Measurements from ENCODE around the gene YTHDF1. TPM values are rescaled to one million over a fixed set of nuclear protein-coding genes. Genes with fewer than 3 reads are reported as not detected.
"Not testable (repeated sequence)": the region's sequence is repeated elsewhere in the genome, so short reads cannot be mapped to it uniquely, and the experiment has no call there.

Gene YTHDF1
- total and polyA plus RNA-seq, 2 experiments from 2014 or later: 29.5 to 40.0 TPM

GRCh38 chr20:63253065-63253437 is 37.1 kb upstream of the YTHDF1 start:
- H3K9me3 ChIP-seq (ENCODE audit: low read depth): no peaks in the 10 kb centered on the region
- no peak overlapping the region for H3K27ac ChIP-seq
- TF ChIP-seq, protein P1, sequence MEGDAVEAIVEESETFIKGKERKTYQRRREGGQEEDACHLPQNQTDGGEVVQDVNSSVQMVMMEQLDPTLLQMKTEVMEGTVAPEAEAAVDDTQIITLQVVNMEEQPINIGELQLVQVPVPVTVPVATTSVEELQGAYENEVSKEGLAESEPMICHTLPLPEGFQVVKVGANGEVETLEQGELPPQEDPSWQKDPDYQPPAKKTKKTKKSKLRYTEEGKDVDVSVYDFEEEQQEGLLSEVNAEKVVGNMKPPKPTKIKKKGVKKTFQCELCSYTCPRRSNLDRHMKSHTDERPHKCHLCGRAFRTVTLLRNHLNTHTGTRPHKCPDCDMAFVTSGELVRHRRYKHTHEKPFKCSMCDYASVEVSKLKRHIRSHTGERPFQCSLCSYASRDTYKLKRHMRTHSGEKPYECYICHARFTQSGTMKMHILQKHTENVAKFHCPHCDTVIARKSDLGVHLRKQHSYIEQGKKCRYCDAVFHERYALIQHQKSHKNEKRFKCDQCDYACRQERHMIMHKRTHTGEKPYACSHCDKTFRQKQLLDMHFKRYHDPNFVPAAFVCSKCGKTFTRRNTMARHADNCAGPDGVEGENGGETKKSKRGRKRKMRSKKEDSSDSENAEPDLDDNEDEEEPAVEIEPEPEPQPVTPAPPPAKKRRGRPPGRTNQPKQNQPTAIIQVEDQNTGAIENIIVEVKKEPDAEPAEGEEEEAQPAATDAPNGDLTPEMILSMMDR (IDR thresholded peaks at IDR 0.05; ENCODE audit: low read depth, low read length): no peak
- H3K4me3 ChIP-seq: no peak overlapping the region
- H3K4me1 ChIP-seq (ENCODE audit: low read depth): no peaks in the 10 kb centered on the region
- DNase-seq (ENCODE audit: low read depth in 1 of 2, low spot score in 1 of 2): no peak
- peaks cover 75% of the 10 kb centered on the region for H3K27me3 ChIP-seq
- no peaks in the 10 kb centered on the region for H3K36me3 ChIP-seq

DNA sequence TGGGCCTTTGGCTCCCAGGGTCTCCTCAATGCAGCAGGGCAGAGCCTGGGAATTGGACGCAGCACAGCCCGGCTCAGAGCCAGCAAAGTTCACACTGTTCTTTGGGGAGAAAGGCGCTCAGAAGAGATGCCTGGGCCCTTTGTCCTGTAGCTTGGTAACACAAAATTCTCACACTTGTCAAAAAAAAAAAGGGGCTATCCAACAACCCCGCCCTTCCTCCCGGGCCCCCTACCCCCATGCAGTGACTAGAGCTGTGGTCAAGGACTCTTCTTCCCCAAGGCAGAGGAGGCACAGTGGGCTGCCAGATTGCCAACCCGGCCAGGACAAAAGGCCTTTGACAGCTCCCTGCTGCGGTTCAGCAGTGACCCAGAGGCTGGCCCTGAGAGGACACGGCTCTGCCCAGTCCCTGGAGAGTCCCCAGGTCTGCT is 36.4 kb upstream of the YTHDF1 start:
- TF ChIP-seq, protein P1 (IDR thresholded peaks at IDR 0.05; ENCODE audit: low read depth, low read length): no peak
- Histone ChIP-seq H3K4me1 (ENCODE audit: low read depth) (no peaks in the 10 kb centered on the region), H3K9me3 (ENCODE audit: low read depth) (no peaks in the 10 kb centered on the region), H3K27me3 (peaks cover 76% of the 10 kb centered on the region), H3K4me3 (no peak overlapping the region), H3K36me3 (no peaks in the 10 kb centered on the region), H3K27ac (no peak overlapping the region)
- no peak for DNase-seq (ENCODE audit: low read depth in 1 of 2, low spot score in 1 of 2)

- TF ChIP-seq, protein P1 (IDR thresholded peaks at IDR 0.05; ENCODE audit: low read depth, low read length): peak; percentile 11
- not testable (repeated sequence) for H3K9me3 ChIP-seq (ENCODE audit: low read depth); H3K4me3 ChIP-seq; DNase-seq (ENCODE audit: low read depth in 1 of 2, low spot score in 1 of 2); H3K27ac ChIP-seq; H3K36me3 ChIP-seq; H3K4me1 ChIP-seq (ENCODE audit: low read depth)
- H3K27me3 ChIP-seq: peaks cover 75% of the 10 kb centered on the region
Observed at GRCh38 chr20:63251350-63251749, 35.4 kb upstream of the YTHDF1 start.

DNA sequence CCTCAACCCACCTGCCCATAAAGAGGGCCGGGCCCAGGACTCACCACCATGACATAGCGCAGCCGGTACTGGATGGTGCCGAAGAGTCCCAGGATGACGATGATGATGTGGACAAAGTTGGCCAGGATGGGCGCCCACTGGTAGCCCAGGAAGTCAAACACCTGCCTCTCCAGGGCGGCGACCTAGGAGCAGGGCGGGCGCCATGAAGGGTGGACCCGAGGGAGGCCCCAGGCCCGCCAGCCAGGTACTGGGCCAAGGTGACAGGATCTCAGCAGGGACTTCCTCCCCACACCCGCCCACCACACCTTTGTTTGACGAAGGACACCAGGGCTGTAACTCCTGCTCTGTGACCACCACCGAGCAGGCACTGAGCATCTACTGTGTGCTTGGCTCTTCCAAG is 34.0 kb upstream of the YTHDF1 start:
- Histone ChIP-seq H3K27ac (no peak overlapping the region), H3K4me1 (ENCODE audit: low read depth) (no peaks in the 10 kb centered on the region), H3K27me3 (peaks cover 60% of the 10 kb centered on the region), H3K36me3 (no peaks in the 10 kb centered on the region), H3K9me3 (ENCODE audit: low read depth) (no peaks in the 10 kb centered on the region), H3K4me3 (no peak overlapping the region)
- TF ChIP-seq, protein P1 (IDR thresholded peaks at IDR 0.05; ENCODE audit: low read depth, low read length): no peak
- DNase-seq (ENCODE audit: low read depth in 1 of 2, low spot score in 1 of 2): no peak

DNA sequence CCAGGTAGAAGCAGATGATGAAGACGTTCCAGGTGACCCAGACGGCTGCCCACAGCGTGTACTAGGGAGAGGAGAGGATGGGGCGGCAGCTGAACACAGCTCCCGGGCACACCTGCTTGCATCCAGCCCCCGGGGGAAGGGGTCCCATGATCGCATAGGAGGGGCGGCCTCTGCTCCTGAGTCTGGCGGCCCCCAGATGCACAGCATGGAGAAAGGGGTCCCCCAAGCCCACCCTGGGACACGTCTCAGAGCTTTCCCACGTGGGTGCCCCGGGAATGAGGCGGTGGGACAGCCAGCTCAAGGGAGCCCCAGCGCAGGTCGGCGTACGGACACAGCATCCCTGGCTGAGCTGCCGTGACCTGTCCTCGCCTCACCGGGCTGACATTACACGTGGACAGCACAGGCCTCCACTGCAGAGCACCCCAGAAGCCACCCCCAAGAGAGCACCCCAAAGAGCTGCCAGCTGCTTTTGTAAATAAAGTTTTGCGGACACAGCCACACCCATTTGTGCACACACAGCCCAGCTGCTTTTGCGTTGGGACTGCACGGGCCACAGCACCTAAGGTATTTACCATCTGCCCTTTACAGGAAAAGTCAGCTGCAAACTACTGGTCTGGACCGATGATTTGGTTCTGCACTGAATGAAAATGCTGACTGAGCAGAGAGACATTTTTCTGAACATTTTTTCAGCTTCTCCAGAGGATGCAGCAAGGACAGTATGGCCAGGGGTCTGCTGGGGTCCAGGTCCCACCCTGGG is 33.1 kb upstream of the YTHDF1 start:
- no peak for DNase-seq (ENCODE audit: low read depth in 1 of 2, low spot score in 1 of 2)
- H3K4me3 ChIP-seq: no peak overlapping the region
- peaks cover 51% of the 10 kb centered on the region for H3K27me3 ChIP-seq
- no peaks in the 10 kb centered on the region for H3K36me3 ChIP-seq
- H3K27ac ChIP-seq: no peak overlapping the region
- no peaks in the 10 kb centered on the region for H3K9me3 ChIP-seq (ENCODE audit: low read depth)
- no peaks in the 10 kb centered on the region for H3K4me1 ChIP-seq (ENCODE audit: low read depth)
- TF ChIP-seq, protein P1 (IDR thresholded peaks at IDR 0.05; ENCODE audit: low read depth, low read length): no peak
